Endothelial cell (in vitro differentiated cells): ENCODE measurements around the gene AURKAIP1. TPM values are rescaled to one million over a fixed set of nuclear protein-coding genes. Genes with fewer than 3 reads are reported as not detected.
A peak's percentile ranks its signal among the peaks of the same experiment; 100 is the strongest.
"Not testable (repeated sequence)": the region's sequence is repeated elsewhere in the genome, so short reads cannot be mapped to it uniquely, and the experiment has no call there.

Source experiments
- DNase-seq: peaks from one replicate; pipeline ENCODE4 v3.0.0; 2021; ENCODE audit warnings: low spot score
- H3K27ac Mint-ChIP-seq: one replicate; pipeline ENCODE4 v1.8.0; 2021; ENCODE audit warnings: mixed read lengths, inconsistent platforms; ENCODE audit not compliant: unreplicated experiment
- H3K27me3 Mint-ChIP-seq: one replicate; pipeline ENCODE4 v1.8.0; 2021; ENCODE audit warnings: mild to moderate bottlenecking, moderate library complexity, mixed read lengths, inconsistent platforms; ENCODE audit not compliant: unreplicated experiment
- H3K36me3 Mint-ChIP-seq: one replicate; pipeline ENCODE4 v1.8.0; 2021; ENCODE audit warnings: mild to moderate bottlenecking, low read depth, mixed read lengths, inconsistent platforms; ENCODE audit not compliant: unreplicated experiment
- H3K4me1 Mint-ChIP-seq: one replicate; pipeline ENCODE4 v1.8.0; 2021; ENCODE audit warnings: mild to moderate bottlenecking, mixed read lengths, inconsistent platforms; ENCODE audit not compliant: unreplicated experiment
- H3K4me3 Mint-ChIP-seq: one replicate; pipeline ENCODE4 v1.8.0; 2021; ENCODE audit warnings: mild to moderate bottlenecking, mixed read lengths, inconsistent platforms; ENCODE audit not compliant: unreplicated experiment
- H3K9me3 Mint-ChIP-seq: one replicate; pipeline ENCODE4 v1.8.0; 2021; ENCODE audit warnings: mixed read lengths, inconsistent platforms; ENCODE audit not compliant: unreplicated experiment
- total RNA-seq: library from RNA; stranded (reverse); fragmentation: NEBNext Ultra II Directional; extraction: Animal tissue kit (Norgen Biotek cat#: 25700); gene quantifications from one replicate; pipeline ENCODE4 v1.2.1, GENCODE V29; 2021; ENCODE audit not compliant: unreplicated experiment
- TF ChIP-seq, protein P1 (sequence below): fragments of 200-600 bp; sonication (generic); IDR thresholded peaks from one replicate; pipeline ENCODE4 v1.5.0; 2021; ENCODE audit warnings: antibody characterized with exemption; ENCODE audit not compliant: unreplicated experiment

Gene AURKAIP1
- total RNA-seq, 1 donor from 2014 or later, result 128 TPM

DNA sequence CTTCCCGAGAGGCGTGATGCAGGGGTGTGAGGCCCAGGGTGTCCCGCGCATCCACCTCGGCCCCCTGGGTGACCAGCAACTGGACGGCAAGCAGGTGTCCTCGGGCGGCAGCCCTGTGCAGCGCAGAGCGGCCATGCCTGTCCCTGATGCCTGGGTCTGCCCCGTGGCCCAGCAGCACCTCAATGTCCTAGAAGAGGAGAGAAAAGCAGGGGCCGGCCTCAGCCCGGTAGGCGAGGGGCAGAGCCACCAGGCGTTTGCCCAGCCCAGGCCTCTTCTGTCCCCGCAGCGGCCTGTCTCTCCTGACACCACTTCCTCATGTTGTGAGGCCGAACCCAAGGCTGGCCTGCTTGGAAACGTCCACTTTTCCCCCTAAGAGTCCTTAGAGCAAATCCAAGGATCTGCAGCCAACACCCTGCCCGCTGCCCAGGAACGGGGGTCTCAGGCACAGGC lies 44.4 kb upstream of the AURKAIP1 start:
- Mint-ChIP-seq H3K27me3 (peaks cover 1% of the 10 kb centered on the region), H3K36me3 (no peaks in the 10 kb centered on the region), H3K4me1 (peaks cover 12% of the 10 kb centered on the region), H3K4me3 (no peak overlapping the region), H3K27ac (no peak overlapping the region), H3K9me3 (no peaks in the 10 kb centered on the region)
- TF ChIP-seq, protein P1, sequence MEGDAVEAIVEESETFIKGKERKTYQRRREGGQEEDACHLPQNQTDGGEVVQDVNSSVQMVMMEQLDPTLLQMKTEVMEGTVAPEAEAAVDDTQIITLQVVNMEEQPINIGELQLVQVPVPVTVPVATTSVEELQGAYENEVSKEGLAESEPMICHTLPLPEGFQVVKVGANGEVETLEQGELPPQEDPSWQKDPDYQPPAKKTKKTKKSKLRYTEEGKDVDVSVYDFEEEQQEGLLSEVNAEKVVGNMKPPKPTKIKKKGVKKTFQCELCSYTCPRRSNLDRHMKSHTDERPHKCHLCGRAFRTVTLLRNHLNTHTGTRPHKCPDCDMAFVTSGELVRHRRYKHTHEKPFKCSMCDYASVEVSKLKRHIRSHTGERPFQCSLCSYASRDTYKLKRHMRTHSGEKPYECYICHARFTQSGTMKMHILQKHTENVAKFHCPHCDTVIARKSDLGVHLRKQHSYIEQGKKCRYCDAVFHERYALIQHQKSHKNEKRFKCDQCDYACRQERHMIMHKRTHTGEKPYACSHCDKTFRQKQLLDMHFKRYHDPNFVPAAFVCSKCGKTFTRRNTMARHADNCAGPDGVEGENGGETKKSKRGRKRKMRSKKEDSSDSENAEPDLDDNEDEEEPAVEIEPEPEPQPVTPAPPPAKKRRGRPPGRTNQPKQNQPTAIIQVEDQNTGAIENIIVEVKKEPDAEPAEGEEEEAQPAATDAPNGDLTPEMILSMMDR, result no peak
- DNase-seq, result no peak

DNA sequence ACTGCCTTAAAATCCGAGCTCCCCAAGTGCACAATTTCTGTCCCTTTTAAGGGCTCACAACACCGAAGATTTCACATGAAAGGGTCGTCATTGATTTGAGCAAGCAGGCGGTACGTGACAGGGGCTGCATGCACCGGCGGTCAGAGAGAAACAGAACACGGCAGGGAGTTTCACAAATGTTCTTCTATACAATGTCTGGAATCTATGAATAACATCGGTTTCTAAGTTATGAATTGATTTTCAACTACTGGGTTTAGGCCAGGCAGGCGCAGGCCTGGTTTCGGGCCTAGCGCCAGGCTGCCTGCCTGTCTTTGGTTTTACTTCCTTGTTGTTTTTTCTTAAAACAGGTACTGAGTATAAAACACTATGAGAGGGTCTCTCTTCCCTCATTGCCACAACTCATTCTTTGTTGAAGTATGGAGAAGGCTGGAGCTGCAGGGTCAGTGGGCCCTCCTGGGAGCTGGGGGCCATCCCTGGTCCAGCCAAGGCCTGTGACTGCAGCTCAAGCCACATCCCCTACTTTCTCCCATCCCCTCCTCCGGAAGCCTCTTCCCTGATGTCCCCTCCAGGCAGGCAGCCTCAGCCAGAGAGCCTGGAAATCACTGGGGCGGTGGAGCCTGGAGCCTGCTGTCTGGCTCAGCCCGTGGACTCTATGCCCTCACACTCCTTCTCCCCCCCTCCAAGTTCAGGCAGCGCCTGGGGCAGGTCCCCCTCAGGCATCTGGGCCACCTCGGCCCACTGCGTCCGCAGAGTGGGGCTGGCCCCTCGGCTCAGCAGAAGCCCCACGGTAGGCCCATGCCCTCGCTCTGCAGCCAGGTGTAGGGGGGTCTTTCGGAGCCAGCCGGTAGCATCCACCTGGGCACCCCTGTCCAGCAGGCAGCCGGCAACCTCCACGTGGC lies 43.7 kb upstream of the AURKAIP1 start:
- Mint-ChIP-seq H3K27ac (no peak overlapping the region), H3K4me3 (peak overlapping the region; percentile 25), H3K9me3 (no peaks in the 10 kb centered on the region), H3K27me3 (peaks cover 1% of the 10 kb centered on the region), H3K4me1 (peaks cover 12% of the 10 kb centered on the region), H3K36me3 (no peaks in the 10 kb centered on the region)
- TF ChIP-seq, protein P1, result no peak
- DNase-seq, result no peak

DNA sequence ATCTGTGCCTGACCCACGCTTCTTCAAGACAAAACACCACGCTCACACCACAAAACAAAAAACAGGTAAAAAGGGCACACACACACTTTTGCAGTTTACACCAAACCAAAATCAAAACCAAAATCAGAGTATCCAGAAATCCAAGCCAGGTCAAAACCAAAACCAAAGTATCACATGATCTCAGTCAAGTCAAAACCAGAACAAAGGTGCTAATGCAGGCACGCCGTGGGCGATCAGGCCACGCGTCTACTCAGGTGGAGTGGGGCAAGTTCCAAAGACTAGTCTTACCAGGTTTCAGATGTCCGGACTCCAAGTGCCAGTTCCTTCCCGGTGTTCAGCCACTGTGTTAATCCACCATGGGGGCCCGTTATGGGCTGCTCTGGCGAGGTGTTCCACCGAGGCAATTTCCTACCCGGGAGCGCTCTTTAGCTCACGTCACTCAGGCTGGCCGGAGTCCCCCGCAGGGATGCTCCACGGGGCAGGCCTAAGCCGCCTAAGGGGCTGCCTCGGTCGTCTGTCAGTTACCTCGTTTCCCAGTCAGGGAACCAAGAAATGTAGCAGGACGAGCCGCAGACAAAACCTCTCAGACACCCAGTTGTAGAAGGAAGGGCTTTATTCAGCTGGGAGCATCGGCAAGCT lies 42.9 kb upstream of the AURKAIP1 start:
- H3K27me3 Mint-ChIP-seq, H3K4me3 Mint-ChIP-seq, H3K4me1 Mint-ChIP-seq, H3K27ac Mint-ChIP-seq, H3K9me3 Mint-ChIP-seq, H3K36me3 Mint-ChIP-seq, DNase-seq: not testable (repeated sequence)

DNA sequence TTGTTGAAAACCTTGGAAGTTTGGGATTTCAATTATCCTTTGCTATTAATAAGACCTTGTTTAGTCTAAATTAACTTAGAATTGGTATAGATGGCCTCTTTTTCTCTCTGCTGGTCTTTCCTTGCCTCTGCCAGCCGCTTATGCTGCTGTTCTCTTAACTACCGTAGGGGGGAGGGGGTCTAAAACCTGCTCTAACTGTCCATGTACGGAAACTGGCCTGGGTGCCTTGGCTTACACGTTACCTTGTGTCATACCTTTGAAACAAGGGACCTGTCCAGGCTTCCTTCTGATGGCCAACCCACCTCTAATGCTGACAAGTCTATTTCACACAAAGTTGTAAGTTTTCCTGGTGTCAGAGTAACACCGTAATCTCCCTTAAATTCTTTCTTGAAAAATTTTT lies 42.4 kb upstream of the AURKAIP1 start:
- not testable (repeated sequence) for H3K4me1 Mint-ChIP-seq, H3K4me3 Mint-ChIP-seq, H3K27ac Mint-ChIP-seq, DNase-seq, H3K9me3 Mint-ChIP-seq, H3K27me3 Mint-ChIP-seq, H3K36me3 Mint-ChIP-seq

DNA sequence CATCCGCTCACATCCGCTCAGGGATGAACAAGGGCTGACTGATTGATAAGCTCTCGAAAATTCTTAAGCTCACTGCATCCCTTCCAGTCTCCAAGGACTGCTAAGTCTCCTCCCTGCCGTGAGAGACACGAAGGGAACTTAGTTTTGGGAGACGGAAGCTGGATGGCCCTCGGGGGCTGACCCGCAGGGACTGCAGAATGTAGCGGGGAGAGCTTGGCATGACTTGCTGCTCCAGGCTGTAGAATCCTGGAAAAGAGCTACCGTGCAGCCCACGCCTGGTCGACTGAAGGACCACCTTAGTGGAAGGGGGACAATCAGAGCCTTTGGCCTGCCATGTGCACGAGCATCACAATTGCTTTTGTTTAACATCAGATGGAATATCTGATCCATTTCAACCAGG lies 40.7 kb upstream of the AURKAIP1 start:
- Mint-ChIP-seq H3K36me3 (peaks cover 3% of the 10 kb centered on the region), H3K27ac (no peak overlapping the region), H3K4me3 (no peak overlapping the region), H3K27me3 (peaks cover 1% of the 10 kb centered on the region), H3K9me3 (no peaks in the 10 kb centered on the region), H3K4me1 (no peaks in the 10 kb centered on the region)
- TF ChIP-seq, protein P1, result no peak
- DNase-seq, result no peak

DNA sequence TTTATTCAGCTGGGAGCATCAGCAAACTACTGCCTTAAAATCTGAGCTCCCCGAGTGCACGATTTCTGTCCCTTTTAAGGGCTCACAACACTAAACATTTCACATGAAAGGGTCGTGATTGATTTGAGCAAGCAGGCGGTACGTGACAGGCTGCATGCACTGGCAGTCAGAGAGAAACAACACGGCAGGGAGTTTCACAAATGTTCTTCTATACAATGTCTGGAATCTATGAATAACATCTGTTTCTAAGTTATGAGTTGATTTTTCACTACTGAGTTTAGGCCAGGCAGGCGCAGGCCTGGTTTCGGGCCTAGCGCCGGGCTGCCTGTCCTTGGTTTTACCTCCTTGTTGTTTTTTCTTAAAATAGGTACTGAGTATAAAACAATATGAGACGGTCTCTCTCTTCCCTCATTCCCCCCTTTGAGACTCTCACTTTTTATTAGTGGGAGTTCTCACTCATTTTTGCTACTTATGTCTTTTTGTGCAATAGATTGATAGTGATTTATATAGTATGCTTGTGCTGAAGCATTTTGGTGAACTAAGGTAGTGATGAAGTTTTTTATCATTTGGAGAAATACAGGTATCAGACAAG lies 37.4 kb upstream of the AURKAIP1 start:
- not testable (repeated sequence) for H3K4me1 Mint-ChIP-seq, H3K27ac Mint-ChIP-seq, DNase-seq, H3K36me3 Mint-ChIP-seq, H3K27me3 Mint-ChIP-seq, H3K9me3 Mint-ChIP-seq, H3K4me3 Mint-ChIP-seq
